ENCODE measurements around the gene IMPACT. TPM values are rescaled to one million over a fixed set of nuclear protein-coding genes. Genes with fewer than 3 reads are reported as not detected.

The IMPACT gene
- total and polyA plus RNA-seq, 2 of the 8 experiments (the other 6 are each of a cell fraction or from before 2014, with no cell fraction given), result 31.1 to 44.6 TPM

DNA sequence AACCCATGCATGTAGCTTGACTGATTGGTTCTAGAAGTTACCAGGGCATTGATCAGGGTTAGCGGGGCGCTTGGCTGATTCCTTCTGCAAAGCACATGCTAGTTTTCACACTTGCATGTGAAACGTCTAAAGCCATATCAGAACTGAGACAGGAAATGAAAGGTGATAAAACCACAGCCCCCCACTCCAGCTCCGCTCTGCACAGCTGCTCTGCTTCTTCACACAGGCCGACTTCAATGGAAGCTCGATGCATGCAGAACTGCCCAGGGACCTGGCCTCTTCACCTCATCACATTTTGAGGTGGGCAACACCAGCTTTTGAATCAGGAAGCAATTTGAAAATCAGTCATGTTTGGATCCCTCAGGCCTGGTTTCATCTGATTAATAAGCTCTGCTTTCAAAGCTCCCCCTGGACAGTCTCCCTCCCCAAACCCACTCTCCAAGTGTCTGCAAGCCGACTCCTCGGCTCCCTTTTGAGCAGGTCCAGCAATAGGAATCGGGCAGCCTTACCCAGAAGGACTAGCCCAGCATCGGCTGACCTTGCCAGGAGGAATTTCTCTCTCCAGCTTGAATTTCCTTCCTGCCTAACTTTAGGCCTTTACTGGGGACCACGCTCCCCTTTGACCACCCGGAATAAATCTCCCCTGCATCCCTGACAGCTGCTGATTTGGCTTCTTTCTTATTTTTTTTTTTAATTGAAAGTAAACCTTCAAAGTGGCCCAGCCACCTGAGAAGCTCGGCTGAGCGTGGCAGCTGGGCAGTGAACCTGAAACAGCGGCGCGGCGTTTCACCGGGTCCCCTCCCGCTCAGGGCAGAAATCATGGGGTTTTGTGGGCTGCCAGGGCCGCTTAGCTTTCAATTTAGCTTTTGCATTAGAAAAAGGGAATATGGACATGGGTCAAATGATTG lies 65.7 kb downstream of the IMPACT start:
- Histone ChIP-seq H2AFZ (ENCODE audit: low read length) (no peak overlapping the region), H2BK120ac (replicated peaks; ENCODE audit: low read depth, low read length) (no peak overlapping the region), H3K23ac (ENCODE audit: insufficient read length) (no peak overlapping the region), H2BK5ac (ENCODE audit: low read depth, low read length) (no peak overlapping the region), H3K4me3 (ENCODE audit: extremely low read depth in 1 of 4, insufficient read depth in 2 of 4, low read depth in 3 of 4, low read length in 4 of 4) (no peak overlapping the region), H4K91ac (replicated peaks; ENCODE audit: insufficient read length, low read length) (no peak overlapping the region), H4K20me1 (replicated peaks in 1 of 2; ENCODE audit: control insufficient read depth in 1 of 2, insufficient read depth in 2 of 2, low read length in 2 of 2) (no peaks in the 10 kb centered on the region), H3K4ac (replicated peaks; ENCODE audit: insufficient read length, low read depth, low read length) (no peak overlapping the region), H3K14ac (ENCODE audit: insufficient read length) (no peak overlapping the region), H3K27ac (ENCODE audit: low read depth, low read length) (no peak overlapping the region), H3K9me3 (ENCODE audit: insufficient read depth in 2 of 2, low read depth in 1 of 2, low read length in 1 of 2) (no peaks in the 10 kb centered on the region; a peak in 1 of 4 replicates), H4K5ac (ENCODE audit: insufficient read length, low read depth, low read length) (no peak overlapping the region), H3K9ac (replicated peaks in 1 of 4; ENCODE audit: extremely low read depth in 1 of 4, low read depth in 3 of 4, low read length in 3 of 4) (no peak overlapping the region), H2BK15ac (ENCODE audit: low read length) (no peak overlapping the region), H3K36me3 (ENCODE audit: control insufficient read depth in 2 of 4, insufficient read depth in 4 of 4, low read length in 3 of 4) (no peaks in the 10 kb centered on the region), H3K4me1 (replicated peaks in 1 of 4; ENCODE audit: control insufficient read depth in 3 of 4, insufficient read depth in 4 of 4, low read length in 3 of 4) (no peaks in the 10 kb centered on the region), H3K4me2 (ENCODE audit: insufficient read depth in 1 of 2, low read depth in 2 of 2, low read length in 2 of 2) (no peak overlapping the region), H3K79me1 (ENCODE audit: low read depth, low read length) (no peaks in the 10 kb centered on the region), H3K27me3 (replicated peaks in 1 of 4; ENCODE audit: control insufficient read depth in 3 of 4, extremely low read depth in 1 of 4, insufficient read depth in 3 of 4, low read length in 3 of 4) (no peaks in the 10 kb centered on the region), H3K18ac (ENCODE audit: extremely low read depth, low read length) (no peak overlapping the region), H2BK12ac (ENCODE audit: low read depth, low read length) (no peak overlapping the region), H3K56ac (replicated peaks; ENCODE audit: insufficient read length, low read depth, low read length) (no peak overlapping the region), H2AK5ac (ENCODE audit: low read depth, low read length) (no peak overlapping the region), H3K23me2 (ENCODE audit: low read depth, low read length) (no peaks in the 10 kb centered on the region; the same call in 1 of the 2 replicates), H2BK20ac (ENCODE audit: low read length) (no peak overlapping the region), H4K8ac (ENCODE audit: extremely low read depth, insufficient read depth, low read length) (no peak overlapping the region), H3K79me2 (ENCODE audit: control insufficient read depth in 1 of 2, insufficient read depth in 2 of 2, low read length in 2 of 2) (no peaks in the 10 kb centered on the region)
- TF ChIP-seq BCL11A (IDR thresholded peaks at IDR 0.05; ENCODE audit: low read depth in 2 of 2, low read length in 2 of 2), result no peak
- TF ChIP-seq GABPA (IDR thresholded peaks at IDR 0.05; ENCODE audit: borderline replicate concordance, insufficient read depth, low read length), result no peak
- TF ChIP-seq RNF2 (IDR thresholded peaks at IDR 0.05; ENCODE audit: borderline replicate concordance, low read depth, low read length, missing control alignments, poor library complexity, severe bottlenecking), result no peak
- no peak for TF ChIP-seq GTF2F1 (IDR thresholded peaks at IDR 0.05; ENCODE audit: borderline replicate concordance, low read depth, low read length)
- no peak for TF ChIP-seq SP4 (IDR thresholded peaks at IDR 0.05; ENCODE audit: low read length)
- FAIRE-seq (no peak), DNase-seq (ENCODE audit: low read depth in 1 of 2, low spot score in 2 of 2) (no peak)
- POLR2A ChIA-PET (ENCODE audit: partially characterized antibody), result no interaction called here
- 89% methylated on average over 21 of the region's 21 CpGs; no CpG with 5 or more reads in 1 of the 2 experiments for WGBS, 2 experiments (ENCODE audit: extremely low coverage in 1 of 2, insufficient coverage in 1 of 2, insufficient read length in 1 of 2, insufficient replicate concordance in 2 of 2, low coverage in 1 of 2, low lambda C conversion rate in 2 of 2, missing lambda C conversion rate in 1 of 2)
- CTCF ChIA-PET (ENCODE audit: partially characterized antibody), result interaction anchor here (0.6 to 3.2 kb wide), 8 partner anchors 10 to 241 kb away, joined by 3 to 14 read pairs (median 3); no protein-coding TSS in a partner anchor

All from H1 (cell line).